ENCODE measurements around the gene ORC2. TPM values are rescaled to one million over a fixed set of nuclear protein-coding genes. Genes with fewer than 3 reads are reported as not detected.
A peak's percentile ranks its signal among the peaks of the same experiment; 100 is the strongest.

ORC2 gene
- total RNA-seq, 1 experiment from 2014 or later, result 45.5 TPM

DNA sequence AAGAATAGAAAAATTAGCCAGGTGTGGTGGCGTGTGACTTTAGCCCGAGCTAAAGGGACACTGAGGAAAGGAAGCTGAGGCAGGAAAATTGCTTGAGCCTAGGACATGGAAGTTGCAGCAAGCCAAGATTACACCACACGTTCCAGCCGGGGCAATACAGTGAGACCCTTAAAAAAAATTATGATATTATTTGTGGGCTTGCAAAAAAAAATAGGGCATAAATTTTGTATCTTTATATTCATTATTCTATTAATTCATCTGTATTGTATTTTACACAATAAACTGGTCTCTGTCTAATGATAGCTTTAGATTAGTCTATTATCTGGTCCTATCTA, 18.1 kb downstream of the ORC2 start:
- ChIA-PET POLR2A (no interaction called here), CTCF (interaction anchor here (1.3 kb wide), 1 partner anchor 124 kb away, joined by 3 read pairs; no protein-coding TSS in a partner anchor)
- H3K4me1 Mint-ChIP-seq (ENCODE audit: low read depth, unreplicated experiment), result peaks cover 7% of the 10 kb centered on the region
- Histone ChIP-seq H3K4me1 (peaks cover 10% of the 10 kb centered on the region), H3K9me3 (no peaks in the 10 kb centered on the region), H3K4me3 (ENCODE audit: low read depth, low read length) (no peak overlapping the region), H3K36me3 (ENCODE audit: control insufficient read depth, insufficient read depth, low read length) (no peaks in the 10 kb centered on the region), H3K27me3 (replicated peaks; ENCODE audit: control insufficient read depth, insufficient read depth, low read length) (no peaks in the 10 kb centered on the region)
- no peak overlapping the region for H3K4me3 Mint-ChIP-seq (ENCODE audit: unreplicated experiment)
- intact Hi-C loops (cut with micrococcal nuclease; ENCODE audit: unreplicated experiment), result no loop called here
- BruUV-seq (replicated peaks), result no TSS peak
- no peaks in the 10 kb centered on the region for H3K27me3 Mint-ChIP-seq (ENCODE audit: insufficient read depth, unreplicated experiment)
- no peaks in the 10 kb centered on the region for H3K9me3 Mint-ChIP-seq (ENCODE audit: unreplicated experiment)
- DNase-seq, result no peak
- TF ChIP-seq, protein P1, sequence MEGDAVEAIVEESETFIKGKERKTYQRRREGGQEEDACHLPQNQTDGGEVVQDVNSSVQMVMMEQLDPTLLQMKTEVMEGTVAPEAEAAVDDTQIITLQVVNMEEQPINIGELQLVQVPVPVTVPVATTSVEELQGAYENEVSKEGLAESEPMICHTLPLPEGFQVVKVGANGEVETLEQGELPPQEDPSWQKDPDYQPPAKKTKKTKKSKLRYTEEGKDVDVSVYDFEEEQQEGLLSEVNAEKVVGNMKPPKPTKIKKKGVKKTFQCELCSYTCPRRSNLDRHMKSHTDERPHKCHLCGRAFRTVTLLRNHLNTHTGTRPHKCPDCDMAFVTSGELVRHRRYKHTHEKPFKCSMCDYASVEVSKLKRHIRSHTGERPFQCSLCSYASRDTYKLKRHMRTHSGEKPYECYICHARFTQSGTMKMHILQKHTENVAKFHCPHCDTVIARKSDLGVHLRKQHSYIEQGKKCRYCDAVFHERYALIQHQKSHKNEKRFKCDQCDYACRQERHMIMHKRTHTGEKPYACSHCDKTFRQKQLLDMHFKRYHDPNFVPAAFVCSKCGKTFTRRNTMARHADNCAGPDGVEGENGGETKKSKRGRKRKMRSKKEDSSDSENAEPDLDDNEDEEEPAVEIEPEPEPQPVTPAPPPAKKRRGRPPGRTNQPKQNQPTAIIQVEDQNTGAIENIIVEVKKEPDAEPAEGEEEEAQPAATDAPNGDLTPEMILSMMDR (IDR thresholded peaks at IDR 0.05; ENCODE audit: insufficient read depth in 1 of 2, low read depth in 1 of 2, low read length in 1 of 2, severe bottlenecking in 1 of 2, unreplicated experiment in 1 of 2), result no peak
- H3K36me3 Mint-ChIP-seq (ENCODE audit: insufficient read depth, unreplicated experiment), result peaks cover 73% of the 10 kb centered on the region
- no peak overlapping the region for H3K27ac Mint-ChIP-seq (ENCODE audit: unreplicated experiment)

DNA sequence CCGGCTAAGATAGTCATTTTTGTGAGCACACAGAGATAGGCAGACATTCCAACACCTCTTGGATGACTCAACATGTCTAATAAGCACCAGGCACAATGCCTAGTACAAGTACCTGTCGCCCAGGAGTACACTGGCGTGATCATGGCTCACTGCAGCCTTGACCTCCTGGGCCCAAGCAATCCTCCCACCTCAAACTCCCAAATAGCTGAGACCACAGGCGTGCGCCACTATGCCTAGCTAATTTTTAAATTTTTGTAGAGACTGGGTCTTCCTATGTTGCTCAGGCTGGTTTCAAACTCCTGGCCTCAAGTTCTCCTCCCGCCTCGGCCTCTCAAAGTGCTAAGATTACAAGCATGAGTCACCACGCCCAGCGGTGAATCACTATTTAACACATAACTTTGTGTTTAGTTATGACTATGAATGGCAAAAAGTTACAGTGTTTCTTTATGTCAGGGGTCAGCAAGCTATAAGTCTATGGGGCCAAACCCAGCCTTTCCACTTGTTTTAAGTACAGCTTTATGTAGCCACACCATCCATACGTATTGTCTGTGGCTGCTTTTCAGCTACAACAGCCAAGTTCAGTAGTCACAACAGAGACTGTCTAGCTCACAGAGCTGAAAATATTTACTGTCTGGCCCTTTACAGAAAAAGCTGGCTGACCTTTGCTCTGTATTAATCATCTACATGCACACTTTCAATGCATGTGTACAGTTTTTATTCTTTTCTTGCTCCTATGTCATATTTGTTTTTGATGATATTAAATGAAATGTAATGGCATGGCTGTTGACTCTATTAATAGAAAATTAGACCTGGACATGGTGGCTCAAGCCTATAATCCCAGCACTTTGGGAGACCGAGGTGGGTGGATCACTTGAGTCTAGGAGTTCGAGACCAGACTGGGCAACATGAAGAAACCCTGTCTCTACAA, 18.7 kb downstream of the ORC2 start:
- H3K4me1 Mint-ChIP-seq (ENCODE audit: low read depth, unreplicated experiment), result peaks cover 7% of the 10 kb centered on the region
- H3K36me3 ChIP-seq (ENCODE audit: control insufficient read depth, insufficient read depth, low read length), result no peaks in the 10 kb centered on the region
- no TSS peak for BruUV-seq (replicated peaks)
- H3K4me3 Mint-ChIP-seq (ENCODE audit: unreplicated experiment), result no peak overlapping the region
- no peaks in the 10 kb centered on the region for H3K9me3 ChIP-seq
- peak; percentile 15 to 45 for DNase-seq
- H3K27me3 ChIP-seq (replicated peaks; ENCODE audit: control insufficient read depth, insufficient read depth, low read length), result no peaks in the 10 kb centered on the region
- intact Hi-C loops (cut with micrococcal nuclease; ENCODE audit: unreplicated experiment), result no loop called here
- H3K4me1 ChIP-seq, result peaks cover 16% of the 10 kb centered on the region
- TF ChIP-seq, protein P1 (IDR thresholded peaks at IDR 0.05; ENCODE audit: insufficient read depth in 1 of 2, low read depth in 1 of 2, low read length in 1 of 2, severe bottlenecking in 1 of 2, unreplicated experiment in 1 of 2), result no peak
- POLR2A ChIA-PET, result interaction anchor here (0.6 kb wide), 1 partner anchor 309 kb away, joined by 4 read pairs; no protein-coding TSS in a partner anchor
- no peaks in the 10 kb centered on the region for H3K27me3 Mint-ChIP-seq (ENCODE audit: insufficient read depth, unreplicated experiment)
- no peak overlapping the region for H3K4me3 ChIP-seq (ENCODE audit: low read depth, low read length)
- CTCF ChIA-PET, result interaction anchor here (1.3 kb wide), 1 partner anchor 124 kb away, joined by 3 read pairs; no protein-coding TSS in a partner anchor
- H3K27ac Mint-ChIP-seq (ENCODE audit: unreplicated experiment), result no peak overlapping the region
- H3K36me3 Mint-ChIP-seq (ENCODE audit: insufficient read depth, unreplicated experiment), result peaks cover 72% of the 10 kb centered on the region
- no peaks in the 10 kb centered on the region for H3K9me3 Mint-ChIP-seq (ENCODE audit: unreplicated experiment)

DNA sequence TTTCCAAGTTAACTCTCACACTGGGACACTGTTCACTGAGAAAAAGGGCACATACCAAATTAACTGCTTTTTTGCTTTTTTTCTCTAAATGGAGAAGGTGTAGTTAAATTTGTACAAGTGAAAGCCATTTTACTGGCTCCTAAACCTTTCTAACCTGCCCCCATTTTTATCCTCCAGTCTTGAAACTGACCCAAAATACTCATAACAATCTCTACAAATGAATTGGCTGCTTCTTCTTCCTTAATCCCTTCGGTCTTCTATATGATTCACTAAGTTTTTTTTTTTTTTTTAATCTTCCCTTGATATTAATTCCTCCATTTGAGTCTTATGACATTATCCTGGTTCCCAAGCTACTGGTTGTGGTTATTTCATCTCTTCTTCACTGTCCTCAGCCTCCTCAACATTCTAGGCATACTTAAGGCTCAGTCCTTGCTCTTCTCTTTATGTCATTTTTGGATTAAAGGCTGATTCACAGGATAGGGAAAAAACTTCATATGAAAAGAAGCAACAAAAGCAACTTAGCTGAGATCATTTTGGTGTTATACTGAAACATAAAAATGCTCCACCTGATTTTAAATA, 19.8 kb downstream of the ORC2 start:
- DNase-seq, result no peak
- peaks cover 13% of the 10 kb centered on the region for H3K4me1 Mint-ChIP-seq (ENCODE audit: low read depth, unreplicated experiment)
- CTCF ChIA-PET, result no interaction called here
- H3K9me3 Mint-ChIP-seq (ENCODE audit: unreplicated experiment), result no peaks in the 10 kb centered on the region
- H3K27me3 Mint-ChIP-seq (ENCODE audit: insufficient read depth, unreplicated experiment), result no peaks in the 10 kb centered on the region
- intact Hi-C loops (cut with micrococcal nuclease; ENCODE audit: unreplicated experiment), result no loop called here
- peaks cover 71% of the 10 kb centered on the region for H3K36me3 Mint-ChIP-seq (ENCODE audit: insufficient read depth, unreplicated experiment)
- Histone ChIP-seq H3K9me3 (no peaks in the 10 kb centered on the region), H3K4me1 (peaks cover 24% of the 10 kb centered on the region), H3K4me3 (ENCODE audit: low read depth, low read length) (no peak overlapping the region), H3K36me3 (ENCODE audit: control insufficient read depth, insufficient read depth, low read length) (no peaks in the 10 kb centered on the region), H3K27me3 (replicated peaks; ENCODE audit: control insufficient read depth, insufficient read depth, low read length) (no peaks in the 10 kb centered on the region)
- H3K27ac Mint-ChIP-seq (ENCODE audit: unreplicated experiment), result no peak overlapping the region
- TF ChIP-seq, protein P1 (IDR thresholded peaks at IDR 0.05; ENCODE audit: insufficient read depth in 1 of 2, low read depth in 1 of 2, low read length in 1 of 2, severe bottlenecking in 1 of 2, unreplicated experiment in 1 of 2), result no peak
- BruUV-seq (replicated peaks), result no TSS peak
- no peak overlapping the region for H3K4me3 Mint-ChIP-seq (ENCODE audit: unreplicated experiment)
- POLR2A ChIA-PET, result no interaction called here

Data from Caco-2 (cell line).